GM12872 (cell line): ENCODE measurements around the gene MLPH.

ENCODE experiments used
- TF ChIP-seq, protein P1 (sequence below): IDR thresholded peaks from 3 replicates; pipeline ENCODE4 v1.5.1; 2011; ENCODE audit warnings: low read depth, mild to moderate bottlenecking, low read length, moderate library complexity; ENCODE audit not compliant: insufficient read depth

MLPH gene

DNA sequence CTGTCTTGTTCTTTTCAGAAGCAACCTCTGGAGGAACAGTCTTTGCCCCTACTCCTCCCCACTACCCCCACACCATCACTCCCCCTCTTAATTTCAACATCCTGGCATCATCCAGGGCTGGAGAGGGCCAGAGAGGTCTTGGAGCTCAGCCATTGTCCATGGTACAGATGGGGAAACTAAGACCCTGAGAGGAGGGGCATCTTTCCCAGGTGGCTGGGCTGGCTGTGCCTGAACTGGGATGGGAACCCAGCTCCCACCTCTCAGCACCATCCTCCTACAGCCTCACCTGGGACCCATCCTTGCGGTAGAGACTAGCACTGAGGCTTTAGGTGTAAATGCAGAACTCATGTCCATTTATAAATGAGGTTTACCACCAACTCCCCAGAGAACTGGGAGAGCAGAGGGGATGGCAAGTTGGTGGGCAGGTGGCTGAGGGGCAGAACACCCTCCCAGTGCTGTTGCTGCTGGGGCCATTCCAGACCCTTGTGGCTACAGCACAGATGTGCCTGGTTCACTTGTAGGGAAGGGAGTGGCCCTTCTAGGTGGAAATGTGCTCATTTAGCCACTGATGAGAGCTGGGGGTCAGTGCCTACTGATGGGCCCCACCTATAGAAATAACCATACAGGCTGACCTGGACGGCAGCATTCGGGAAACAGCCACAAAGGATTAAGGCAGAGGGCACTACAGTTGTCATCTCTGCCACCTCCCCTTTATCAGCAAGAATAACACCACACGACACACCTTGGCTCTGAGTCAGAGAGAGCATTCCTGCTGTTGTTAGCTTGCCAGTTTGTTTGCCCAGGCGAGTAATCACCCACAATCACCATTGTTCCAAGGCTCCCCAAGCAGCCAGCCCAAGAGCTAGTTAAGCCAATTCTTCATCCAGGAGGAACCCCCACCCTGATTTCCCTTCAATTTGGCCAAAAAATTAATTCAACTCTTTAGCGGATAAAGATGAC is 2.1 kb downstream of the MLPH start:
- TF ChIP-seq, protein P1, sequence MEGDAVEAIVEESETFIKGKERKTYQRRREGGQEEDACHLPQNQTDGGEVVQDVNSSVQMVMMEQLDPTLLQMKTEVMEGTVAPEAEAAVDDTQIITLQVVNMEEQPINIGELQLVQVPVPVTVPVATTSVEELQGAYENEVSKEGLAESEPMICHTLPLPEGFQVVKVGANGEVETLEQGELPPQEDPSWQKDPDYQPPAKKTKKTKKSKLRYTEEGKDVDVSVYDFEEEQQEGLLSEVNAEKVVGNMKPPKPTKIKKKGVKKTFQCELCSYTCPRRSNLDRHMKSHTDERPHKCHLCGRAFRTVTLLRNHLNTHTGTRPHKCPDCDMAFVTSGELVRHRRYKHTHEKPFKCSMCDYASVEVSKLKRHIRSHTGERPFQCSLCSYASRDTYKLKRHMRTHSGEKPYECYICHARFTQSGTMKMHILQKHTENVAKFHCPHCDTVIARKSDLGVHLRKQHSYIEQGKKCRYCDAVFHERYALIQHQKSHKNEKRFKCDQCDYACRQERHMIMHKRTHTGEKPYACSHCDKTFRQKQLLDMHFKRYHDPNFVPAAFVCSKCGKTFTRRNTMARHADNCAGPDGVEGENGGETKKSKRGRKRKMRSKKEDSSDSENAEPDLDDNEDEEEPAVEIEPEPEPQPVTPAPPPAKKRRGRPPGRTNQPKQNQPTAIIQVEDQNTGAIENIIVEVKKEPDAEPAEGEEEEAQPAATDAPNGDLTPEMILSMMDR = no peak

DNA sequence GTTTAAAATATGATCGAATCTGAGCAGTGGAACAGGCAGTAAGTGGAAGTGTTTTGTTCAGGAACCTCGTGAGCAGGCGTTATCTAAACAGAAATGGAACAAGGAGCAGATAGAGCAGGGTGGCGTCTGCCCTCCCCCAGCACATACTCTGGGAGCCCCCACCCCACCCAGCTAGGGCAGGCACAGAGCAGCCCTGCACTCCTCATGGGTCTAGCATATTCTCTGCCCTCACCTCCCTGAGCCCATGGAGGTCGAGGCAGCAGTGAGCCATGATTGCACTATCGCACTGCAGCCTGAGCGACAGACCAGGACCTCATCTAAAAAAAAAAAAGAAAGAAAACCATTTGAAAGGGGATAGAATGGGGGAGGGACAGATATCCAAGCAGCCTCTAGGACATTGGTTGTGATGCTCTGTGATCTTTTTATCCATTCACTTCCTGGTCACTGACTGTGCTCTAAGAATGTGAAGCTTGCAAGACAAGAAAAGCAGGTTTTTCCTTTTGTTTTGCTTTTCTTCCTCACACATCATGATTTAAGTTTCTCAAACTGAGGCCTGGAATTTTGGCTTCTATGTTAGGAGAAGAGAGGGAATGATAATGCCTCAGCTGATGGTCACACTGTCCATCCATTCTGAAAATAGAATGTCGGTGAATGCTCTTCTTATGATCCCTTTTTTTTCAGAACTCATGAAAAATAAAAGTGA is 3.1 kb downstream of the MLPH start:
- TF ChIP-seq, protein P1 = no peak

DNA sequence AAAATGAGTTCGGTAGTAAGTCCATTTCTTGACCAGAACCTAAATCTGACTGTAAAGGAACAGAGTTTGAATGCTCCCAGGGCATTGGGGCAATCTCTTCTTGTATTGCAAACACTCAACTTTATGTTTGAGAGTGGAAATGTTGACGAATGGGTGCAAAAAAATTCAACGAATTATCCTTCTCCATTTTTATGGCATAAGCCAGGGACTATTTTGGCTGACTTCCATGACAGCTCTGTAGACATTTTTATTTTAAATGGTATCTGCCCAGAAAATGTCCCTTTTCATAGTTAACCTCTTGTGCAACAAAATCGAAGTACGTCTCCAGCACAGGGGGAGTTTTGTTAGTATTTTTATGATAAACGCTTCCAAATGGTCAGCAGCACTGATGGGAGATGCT is 3.7 kb downstream of the MLPH start:
- TF ChIP-seq, protein P1 = no peak

DNA sequence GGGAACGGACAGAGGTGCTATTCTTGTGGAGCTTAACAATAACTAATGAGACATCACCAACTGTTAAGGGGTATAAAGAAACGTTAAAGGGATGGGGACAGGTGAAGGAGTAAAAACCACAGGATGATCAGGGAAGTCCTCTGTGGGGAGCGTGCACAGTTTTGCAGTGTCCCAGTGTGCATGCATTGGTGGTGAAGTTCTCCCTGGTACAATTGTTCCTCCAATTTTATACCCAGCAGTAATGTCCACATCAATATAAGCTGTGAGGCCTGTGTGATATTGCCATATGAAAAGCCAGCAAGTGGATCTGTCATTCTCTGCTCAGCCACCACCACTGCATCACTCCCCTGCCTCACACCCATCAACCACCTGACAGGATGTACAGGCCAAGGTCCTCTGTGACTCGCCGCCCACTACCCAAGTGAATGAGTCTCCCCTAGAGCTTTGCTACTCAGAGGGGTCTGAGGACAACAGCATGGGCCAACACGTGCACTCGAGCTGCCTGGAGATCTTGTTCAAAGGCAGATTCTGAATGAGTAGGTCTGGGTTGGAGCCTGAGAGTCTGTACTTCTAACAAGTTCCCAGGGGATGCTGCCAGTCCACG is 4.6 kb downstream of the MLPH start:
- TF ChIP-seq, protein P1 = no peak

DNA sequence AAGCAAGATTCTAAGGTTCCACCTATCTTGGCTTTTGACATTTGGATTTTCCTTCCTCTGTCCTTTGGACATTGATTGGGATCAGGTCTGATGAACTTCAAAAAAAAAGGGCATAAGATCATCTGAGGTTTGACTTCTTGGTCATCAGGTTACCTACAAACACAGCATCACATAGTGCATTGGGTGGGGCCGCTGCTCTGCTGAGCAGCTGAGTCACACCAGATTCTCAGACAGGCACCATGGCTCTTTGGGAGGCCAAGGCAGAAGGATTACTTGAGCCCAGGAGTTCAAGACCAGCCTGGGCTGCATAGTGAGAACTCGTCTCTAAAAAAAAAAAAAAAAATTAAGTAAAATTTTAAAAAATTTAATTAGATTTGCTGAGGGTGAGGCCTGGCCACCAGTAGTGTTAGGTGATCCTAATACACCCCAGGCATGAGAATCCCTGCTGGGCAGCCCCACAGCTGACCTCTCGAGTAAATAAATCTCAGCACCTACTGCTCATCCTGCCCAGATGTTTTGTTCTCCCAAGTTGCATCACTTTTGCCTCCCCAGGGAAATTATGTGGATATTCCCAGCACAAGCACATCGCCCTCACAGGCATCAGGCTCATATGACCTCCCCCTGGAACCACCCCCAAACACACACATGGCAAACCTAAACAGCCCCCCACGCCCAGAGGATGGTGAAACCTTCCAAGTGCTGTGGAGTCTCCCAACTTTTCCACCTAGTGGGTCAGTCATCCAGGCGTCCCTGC is 5.3 kb downstream of the MLPH start:
- TF ChIP-seq, protein P1 = no peak

DNA sequence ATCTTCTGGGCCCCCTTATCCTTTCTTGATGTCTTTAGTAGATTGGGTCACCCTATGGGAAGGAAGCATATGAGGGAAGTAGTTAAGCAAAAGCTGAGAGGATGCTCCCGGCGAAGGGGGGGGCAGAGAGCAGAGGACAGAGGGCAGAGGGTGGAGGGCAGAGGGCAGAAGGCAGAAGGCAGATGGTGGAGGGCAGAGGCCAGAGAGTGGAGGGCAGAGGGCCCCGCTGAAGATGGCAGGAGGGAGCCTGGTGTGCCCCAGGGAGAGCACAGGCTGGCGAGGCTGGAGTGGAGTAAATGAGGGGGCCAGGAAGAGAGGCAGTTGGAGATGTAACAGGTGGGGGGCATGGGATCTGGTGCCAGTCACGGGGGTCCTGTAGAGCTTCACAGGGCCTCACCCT is 7.0 kb downstream of the MLPH start:
- TF ChIP-seq, protein P1 = no peak

DNA sequence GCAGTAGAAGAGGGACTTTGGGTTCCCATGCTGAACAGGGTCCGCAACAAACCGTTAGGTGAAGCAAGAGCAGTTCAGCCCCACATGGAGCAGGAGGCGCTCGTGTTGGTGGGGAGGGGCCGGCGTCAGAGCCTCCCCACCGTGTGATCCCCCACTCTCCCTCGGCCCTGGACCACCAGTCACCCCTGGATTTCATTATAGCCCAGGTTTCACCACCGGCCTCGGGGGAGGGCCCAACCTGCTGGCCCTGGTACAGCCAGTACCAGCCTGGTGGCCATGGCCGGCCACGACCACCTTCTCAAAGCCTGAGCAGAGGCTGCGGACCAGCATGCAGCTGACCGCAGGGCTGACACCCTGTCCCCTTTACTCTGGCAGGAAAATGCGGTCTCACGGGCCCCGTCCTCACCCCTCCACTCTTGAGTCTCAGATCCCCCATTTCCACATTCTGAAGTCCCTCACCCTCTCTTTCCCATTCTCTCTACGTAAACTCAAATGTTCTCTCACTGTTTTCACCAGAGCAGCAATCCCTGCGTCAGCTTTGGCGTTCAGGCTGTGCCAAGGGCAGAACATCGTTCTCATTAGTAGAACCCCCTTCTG is 8.6 kb downstream of the MLPH start:
- TF ChIP-seq, protein P1 = no peak
